ENCODE measurements around the gene A3GALT2.

The A3GALT2 gene

GRCh38 chr1:33280091-33280661 is 40.7 kb downstream of the A3GALT2 start:
- TF ChIP-seq REST (IDR thresholded peaks at IDR 0.05; ENCODE audit: insufficient read depth in 1 of 2, low read depth in 2 of 2, low read length in 2 of 2) (no peak), TAF1 (IDR thresholded peaks at IDR 0.05; ENCODE audit: borderline replicate concordance, insufficient read depth, low read length) (no peak), POLR2AphosphoS5 (IDR thresholded peaks at IDR 0.05; ENCODE audit: low read depth, low read length) (no peak), FOXP2 (optimal IDR thresholded peaks at IDR 0.05; ENCODE audit: borderline replicate concordance, extremely low read depth, extremely low read length, insufficient read depth) (no peak), SIN3A (IDR thresholded peaks at IDR 0.05; ENCODE audit: borderline replicate concordance, insufficient read depth, low read length) (no peak)

- TF ChIP-seq SIN3A (IDR thresholded peaks at IDR 0.05; ENCODE audit: borderline replicate concordance, insufficient read depth, low read length) (no peak), FOXP2 (optimal IDR thresholded peaks at IDR 0.05; ENCODE audit: borderline replicate concordance, extremely low read depth, extremely low read length, insufficient read depth) (no peak), TAF1 (IDR thresholded peaks at IDR 0.05; ENCODE audit: borderline replicate concordance, insufficient read depth, low read length) (no peak), REST (IDR thresholded peaks at IDR 0.05; ENCODE audit: insufficient read depth in 1 of 2, low read depth in 2 of 2, low read length in 2 of 2) (no peak), POLR2AphosphoS5 (IDR thresholded peaks at IDR 0.05; ENCODE audit: low read depth, low read length) (no peak)
Measured at GRCh38 chr1:33277488-33278084, 43.3 kb downstream of the A3GALT2 start.

GRCh38 chr1:33276573-33277298 is 44.2 kb downstream of the A3GALT2 start:
- no peak for TF ChIP-seq TAF1 (IDR thresholded peaks at IDR 0.05; ENCODE audit: borderline replicate concordance, insufficient read depth, low read length)
- no peak for TF ChIP-seq REST (IDR thresholded peaks at IDR 0.05; ENCODE audit: insufficient read depth in 1 of 2, low read depth in 2 of 2, low read length in 2 of 2)
- no peak for TF ChIP-seq SIN3A (IDR thresholded peaks at IDR 0.05; ENCODE audit: borderline replicate concordance, insufficient read depth, low read length)
- TF ChIP-seq POLR2AphosphoS5 (IDR thresholded peaks at IDR 0.05; ENCODE audit: low read depth, low read length): no peak
- TF ChIP-seq FOXP2 (optimal IDR thresholded peaks at IDR 0.05; ENCODE audit: borderline replicate concordance, extremely low read depth, extremely low read length, insufficient read depth): no peak

- TF ChIP-seq REST (IDR thresholded peaks at IDR 0.05; ENCODE audit: insufficient read depth in 1 of 2, low read depth in 2 of 2, low read length in 2 of 2) (no peak), FOXP2 (optimal IDR thresholded peaks at IDR 0.05; ENCODE audit: borderline replicate concordance, extremely low read depth, extremely low read length, insufficient read depth) (no peak), TAF1 (IDR thresholded peaks at IDR 0.05; ENCODE audit: borderline replicate concordance, insufficient read depth, low read length) (no peak), SIN3A (IDR thresholded peaks at IDR 0.05; ENCODE audit: borderline replicate concordance, insufficient read depth, low read length) (no peak), POLR2AphosphoS5 (IDR thresholded peaks at IDR 0.05; ENCODE audit: low read depth, low read length) (no peak)
Measured at GRCh38 chr1:33275706-33276572, 45.0 kb downstream of the A3GALT2 start.
